ENCODE results near the gene PCNT.

Gene PCNT

GRCh38 chr21:46422636-46423241, 98.8 kb downstream of the PCNT start:
- no peak overlapping the region for H3K4me3 ChIP-seq (replicated peaks in 1 of 2; ENCODE audit: low read depth in 2 of 2, low read length in 2 of 2)

GRCh38 chr21:46423546-46424038, 99.6 kb downstream of the PCNT start:
- no peak for TF ChIP-seq CTCF (IDR thresholded peaks at IDR 0.05; ENCODE audit: low read depth, low read length)
- no peak for DNase-seq (ENCODE audit: low read depth in 2 of 2)
- H3K4me3 ChIP-seq (replicated peaks in 1 of 2; ENCODE audit: low read depth in 2 of 2, low read length in 2 of 2): no peak overlapping the region

More at GRCh38 chr21:46422636-46423241, 98.8 kb downstream of the PCNT start:
- DNase-seq (ENCODE audit: low read depth in 2 of 2): no peak
- no peak for TF ChIP-seq CTCF (IDR thresholded peaks at IDR 0.05; ENCODE audit: low read depth, low read length)

- no peak for DNase-seq (ENCODE audit: low read depth in 2 of 2)
- H3K4me3 ChIP-seq (replicated peaks in 1 of 2; ENCODE audit: low read depth in 2 of 2, low read length in 2 of 2): no peak overlapping the region
- TF ChIP-seq CTCF (IDR thresholded peaks at IDR 0.05; ENCODE audit: low read depth, low read length): no peak
These were observed 100.2 kb downstream of the PCNT start for GRCh38 chr21:46424039-46424591.

- no peak for TF ChIP-seq CTCF (IDR thresholded peaks at IDR 0.05; ENCODE audit: low read depth, low read length)
- no peak overlapping the region for H3K4me3 ChIP-seq (replicated peaks in 1 of 2; ENCODE audit: low read depth in 2 of 2, low read length in 2 of 2)
- no peak for DNase-seq (ENCODE audit: low read depth in 2 of 2)
These were observed 100.7 kb downstream of the PCNT start for GRCh38 chr21:46424621-46425020.

GRCh38 chr21:46425041-46425440, 101.1 kb downstream of the PCNT start:
- DNase-seq (ENCODE audit: low read depth in 2 of 2): no peak
- H3K4me3 ChIP-seq (replicated peaks in 1 of 2; ENCODE audit: low read depth in 2 of 2, low read length in 2 of 2): no peak overlapping the region
- TF ChIP-seq CTCF (IDR thresholded peaks at IDR 0.05; ENCODE audit: low read depth, low read length): no peak

- TF ChIP-seq CTCF (IDR thresholded peaks at IDR 0.05; ENCODE audit: low read depth, low read length): no peak
- no peak for DNase-seq (ENCODE audit: low read depth in 2 of 2)
- no peak overlapping the region for H3K4me3 ChIP-seq (replicated peaks in 1 of 2; ENCODE audit: low read depth in 2 of 2, low read length in 2 of 2)
These were observed 101.6 kb downstream of the PCNT start for GRCh38 chr21:46425571-46425970.

Data from cardiac fibroblast (primary cell).